H9 (cell line): ENCODE results near the gene GNAS. TPM values are rescaled to one million over a fixed set of nuclear protein-coding genes. Genes with fewer than 3 reads are reported as not detected.
A peak's percentile ranks its signal among the peaks of the same experiment; 100 is the strongest.

ENCODE experiments used
- DNase-seq: peaks from one replicate; pipeline ENCODE4 v3.0.0-alpha.2; 2017
- H2AFZ ChIP-seq: one replicate; pipeline ENCODE4 v1.6.1; 2013; ENCODE audit warnings: mild to moderate bottlenecking, low read length, control low read depth, moderate library complexity
- H2AK5ac ChIP-seq: 2 replicates; pipeline ENCODE4 v1.6.1; 2013; ENCODE audit warnings: low read length, control low read depth, mixed read lengths; ENCODE audit not compliant: insufficient read length
- H2BK120ac ChIP-seq: one replicate; pipeline ENCODE4 v1.6.1; 2013; ENCODE audit warnings: low read depth, mild to moderate bottlenecking, low read length, control low read depth, inconsistent platforms; ENCODE audit not compliant: poor library complexity, severe bottlenecking
- H2BK12ac ChIP-seq: 2 replicates; pipeline ENCODE4 v1.6.1; 2013; ENCODE audit warnings: low read length, control low read depth, mixed read lengths, low read depth; ENCODE audit not compliant: insufficient read length
- H2BK15ac ChIP-seq: 2 replicates; pipeline ENCODE4 v1.6.1; 2013; ENCODE audit warnings: low read depth, low read length, control low read depth
- H2BK20ac ChIP-seq: one replicate; pipeline ENCODE4 v1.6.1; 2013; ENCODE audit warnings: low read depth, mild to moderate bottlenecking, low read length, control low read depth, inconsistent platforms; ENCODE audit not compliant: poor library complexity, severe bottlenecking
- H2BK5ac ChIP-seq: 2 replicates; pipeline ENCODE4 v1.6.1; 2013; ENCODE audit warnings: low read length, control low read depth, mixed read lengths; ENCODE audit not compliant: insufficient read length
- H3K14ac ChIP-seq: 2 replicates; pipeline ENCODE4 v1.6.1; 2013; ENCODE audit warnings: low read length, control low read depth; ENCODE audit not compliant: insufficient read depth
- H3K18ac ChIP-seq: 2 replicates; pipeline ENCODE4 v1.6.1; 2013; ENCODE audit warnings: low read depth, mild to moderate bottlenecking, mixed read lengths, low read length, control low read depth; ENCODE audit not compliant: insufficient read length
- H3K23ac ChIP-seq: 2 replicates; pipeline ENCODE4 v1.6.1; 2013; ENCODE audit warnings: low read length, control low read depth, mixed read lengths, low read depth; ENCODE audit not compliant: insufficient read length
- H3K23me2 ChIP-seq: 2 replicates; pipeline ENCODE4 v1.6.1; 2013; ENCODE audit warnings: low read depth, mild to moderate bottlenecking, mixed read lengths, low read length, control low read depth; ENCODE audit not compliant: insufficient read length, poor library complexity, severe bottlenecking
- H3K27ac ChIP-seq: 2 replicates; pipeline ENCODE4 v1.5.1; 2013; ENCODE audit warnings: low read length, control low read depth, mixed read lengths, low read depth; ENCODE audit not compliant: insufficient read length
- H3K27me3 ChIP-seq: 2 replicates; pipeline ENCODE4 v1.6.1; 2013; ENCODE audit warnings: low read length, control low read depth, inconsistent platforms; ENCODE audit not compliant: insufficient read depth
- H3K4ac ChIP-seq: 2 replicates; pipeline ENCODE4 v1.6.1; 2013; ENCODE audit warnings: low read depth, mild to moderate bottlenecking, control low read depth, inconsistent platforms, low read length, moderate library complexity
- H3K4me1 ChIP-seq: 2 replicates; pipeline ENCODE4 v1.6.1; 2013; ENCODE audit warnings: low read length, control low read depth, inconsistent platforms; ENCODE audit not compliant: insufficient read depth
- H3K4me2 ChIP-seq: 2 replicates; pipeline ENCODE4 v1.6.1; 2013; ENCODE audit warnings: low read length, control low read depth, mixed read lengths; ENCODE audit not compliant: insufficient read length, insufficient read depth
- H3K56ac ChIP-seq: 2 replicates; pipeline ENCODE4 v1.6.1; 2013; ENCODE audit warnings: low read depth, mild to moderate bottlenecking, mixed read lengths, low read length, control low read depth; ENCODE audit not compliant: insufficient read length
- H3K79me1 ChIP-seq: 2 replicates; pipeline ENCODE4 v1.6.1; 2013; ENCODE audit warnings: low read depth, mild to moderate bottlenecking, moderate library complexity, low read length, control low read depth, inconsistent platforms; ENCODE audit not compliant: insufficient read depth, poor library complexity, severe bottlenecking
- H3K79me2 ChIP-seq: 2 replicates; pipeline ENCODE4 v1.6.1; 2013; ENCODE audit warnings: low read length, control low read depth, inconsistent platforms; ENCODE audit not compliant: insufficient read depth
- H3K9ac ChIP-seq: 2 replicates; pipeline ENCODE4 v1.6.1; 2013; ENCODE audit warnings: low read length, control low read depth, mixed read lengths; ENCODE audit not compliant: insufficient read length; ENCODE audit errors: extremely low read depth
- H3K9me3 ChIP-seq: one replicate; pipeline ENCODE4 v1.6.1; 2013; ENCODE audit warnings: low read depth, low read length, inconsistent platforms; ENCODE audit not compliant: control insufficient read depth
- H3T11ph ChIP-seq: one replicate; pipeline ENCODE4 v1.6.1; 2013; ENCODE audit warnings: mild to moderate bottlenecking, low read length, control low read depth, inconsistent platforms
- H4K20me1 ChIP-seq: one replicate; pipeline ENCODE4 v1.6.1; 2013; ENCODE audit not compliant: control insufficient read depth, insufficient read length, insufficient read depth
- H4K5ac ChIP-seq: 2 replicates; pipeline ENCODE4 v1.6.1; 2013; ENCODE audit warnings: low read depth, mild to moderate bottlenecking, mixed read lengths, low read length, control low read depth; ENCODE audit not compliant: insufficient read length
- H4K8ac ChIP-seq: replicated peaks from 2 replicates; pipeline ENCODE4 v1.6.1; 2013; ENCODE audit warnings: low read length, control low read depth, mixed read lengths, low read depth; ENCODE audit not compliant: insufficient read length
- H4K91ac ChIP-seq: 2 replicates; pipeline ENCODE4 v1.6.1; 2013; ENCODE audit warnings: low read depth, mild to moderate bottlenecking, moderate library complexity, mixed read lengths, low read length, control low read depth; ENCODE audit not compliant: insufficient read length
- H3K27ac Mint-ChIP-seq, 3 experiments: 2 replicates in 2 of 3; 3 replicates in 1 of 3; pipeline ENCODE4 v1.8.0; 2020 to 2021; ENCODE audit warnings: mixed read lengths in 3 of 3, mild to moderate bottlenecking in 1 of 3, moderate library complexity in 1 of 3
- H3K27me3 Mint-ChIP-seq: 2 replicates; pipeline ENCODE4 v1.8.0; 2021; ENCODE audit warnings: low read depth, mild to moderate bottlenecking, moderate library complexity, mixed read lengths
- H3K36me3 Mint-ChIP-seq, 3 experiments: 2 replicates in 2 of 3; 3 replicates in 1 of 3; pipeline ENCODE4 v1.8.0; 2020 to 2021; ENCODE audit warnings: low read depth in 3 of 3, mixed read lengths in 3 of 3; ENCODE audit not compliant: insufficient read depth in 1 of 3
- H3K4me1 Mint-ChIP-seq, 2 experiments: 2 replicates each; pipeline ENCODE4 v1.8.0; 2020; ENCODE audit warnings: mixed read lengths in 2 of 2
- H3K4me3 Mint-ChIP-seq, 2 experiments: 2 replicates in 1 of 2; 3 replicates in 1 of 2; pipeline ENCODE4 v1.8.0; 2020 to 2021; ENCODE audit warnings: mild to moderate bottlenecking in 2 of 2, mixed read lengths in 2 of 2, moderate library complexity in 1 of 2
- H3K9me3 Mint-ChIP-seq, 2 experiments: 2 replicates in 1 of 2; 3 replicates in 1 of 2; pipeline ENCODE4 v1.8.0; 2020; ENCODE audit warnings: mild to moderate bottlenecking in 2 of 2, mixed read lengths in 2 of 2, moderate library complexity in 1 of 2
- CTCF ChIP-seq: fragments of 200-600 bp; sonication (generic); conservative IDR thresholded peaks from 3 replicates; pipeline ENCODE4 v1.8.0; 2021; ENCODE audit warnings: antibody characterized with exemption, mild to moderate bottlenecking
- WGBS: extraction: QIAGEN DNeasy Blood & Tissue Kit; methylation state at CpG from one replicate; pipeline ENCODE4 v1.1.7; 2013; ENCODE audit warnings: missing lambda C conversion rate, low lambda C conversion rate, mixed read lengths; ENCODE audit not compliant: insufficient read length; ENCODE audit errors: extremely low coverage; 5-methylcytosine and 5-hydroxymethylcytosine counted together
- total RNA-seq: library from RNA; stranded (reverse); gene quantifications from 2 replicates; pipeline ENCODE4 v1.2.1, GENCODE V29; 2021

The GNAS gene
- total RNA-seq, 1 experiment from 2014 or later = 920 TPM

DNA sequence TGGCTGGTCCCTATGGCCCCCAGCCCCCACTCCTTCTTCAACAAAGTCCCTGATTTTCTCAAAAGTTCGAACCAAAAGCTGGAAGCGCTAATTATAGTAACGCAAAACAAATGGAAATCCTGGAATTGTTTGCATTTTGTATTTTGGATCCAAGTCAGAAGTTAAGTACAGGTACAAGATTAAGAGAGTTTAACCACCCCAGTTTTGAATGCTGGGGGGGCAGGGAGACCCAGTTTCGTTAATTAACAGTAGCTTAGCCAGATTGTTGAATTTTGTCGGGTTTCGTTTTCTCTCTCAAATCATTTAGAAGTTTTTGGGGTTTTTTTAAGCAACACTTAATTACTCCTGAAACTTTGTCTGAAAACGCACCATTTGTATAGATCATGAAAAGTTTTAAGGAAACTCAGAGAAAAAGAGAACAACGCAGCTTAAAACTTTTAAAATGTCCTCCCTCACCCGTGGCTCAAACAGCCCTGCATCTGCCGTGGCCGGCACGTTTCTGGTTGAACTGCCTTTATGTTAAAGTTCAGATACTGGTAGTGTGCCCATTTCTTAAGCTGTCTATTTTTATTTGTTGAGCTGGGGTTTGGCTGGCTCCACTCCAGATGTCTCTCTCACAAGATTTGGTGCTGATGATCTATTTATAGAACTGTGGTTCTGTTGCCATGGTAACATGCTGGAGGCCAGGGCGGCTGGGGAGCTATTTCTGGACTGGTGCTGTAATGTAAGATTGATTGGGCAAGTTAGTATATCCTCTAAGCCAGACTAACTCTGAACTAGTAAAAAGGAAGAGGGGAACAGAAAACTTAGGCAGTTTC, 55.0 kb downstream of the GNAS start:
- Histone ChIP-seq H4K8ac (no peak overlapping the region), H2AK5ac (no peak overlapping the region), H3K18ac (no peak overlapping the region), H2BK20ac (no peak overlapping the region), H3K56ac (no peak overlapping the region), H3K79me1 (no peaks in the 10 kb centered on the region), H3K23me2 (no peaks in the 10 kb centered on the region), H2BK5ac (no peak overlapping the region), H3K79me2 (peaks cover 3% of the 10 kb centered on the region; the same call in 1 of the 2 replicates), H3K9me3 (no peaks in the 10 kb centered on the region), H3K23ac (no peak overlapping the region), H2BK12ac (no peak overlapping the region), H2BK120ac (no peak overlapping the region), H3K4ac (no peak overlapping the region), H2AFZ (no peak overlapping the region), H3K9ac (no peak overlapping the region), H3K14ac (no peak overlapping the region), H4K91ac (no peak overlapping the region), H3K27me3 (no peaks in the 10 kb centered on the region), H4K5ac (no peak overlapping the region), H3K4me1 (no peaks in the 10 kb centered on the region), H3K27ac (no peak overlapping the region), H3K4me2 (no peak overlapping the region), H4K20me1 (no peaks in the 10 kb centered on the region), H3T11ph (no peak overlapping the region), H2BK15ac (no peak overlapping the region)
- no peaks in the 10 kb centered on the region for H3K9me3 Mint-ChIP-seq
- peak overlapping the region in 2 of 3 experiments; percentile 66 to 86; a peak in 4 of 7 replicates for H3K27ac Mint-ChIP-seq
- no peaks in the 10 kb centered on the region for H3K27me3 Mint-ChIP-seq
- 0 out of 4 replicates have a peak, but pooled peaks cover 0 to 3% of the 10 kb centered on the region in 2 experiments for H3K4me1 Mint-ChIP-seq
- H3K36me3 Mint-ChIP-seq = peaks cover 73 to 95% (median 91%) of the 10 kb centered on the region in 3 experiments; a peak in 6 of 7 replicates
- no peak for TF ChIP-seq CTCF
- no peak overlapping the region for H3K4me3 Mint-ChIP-seq
- DNase-seq = no peak
- WGBS = no CpG with 5 or more reads among the region's 13 CpGs
